ENCODE results near the gene UQCR10.

DNA sequence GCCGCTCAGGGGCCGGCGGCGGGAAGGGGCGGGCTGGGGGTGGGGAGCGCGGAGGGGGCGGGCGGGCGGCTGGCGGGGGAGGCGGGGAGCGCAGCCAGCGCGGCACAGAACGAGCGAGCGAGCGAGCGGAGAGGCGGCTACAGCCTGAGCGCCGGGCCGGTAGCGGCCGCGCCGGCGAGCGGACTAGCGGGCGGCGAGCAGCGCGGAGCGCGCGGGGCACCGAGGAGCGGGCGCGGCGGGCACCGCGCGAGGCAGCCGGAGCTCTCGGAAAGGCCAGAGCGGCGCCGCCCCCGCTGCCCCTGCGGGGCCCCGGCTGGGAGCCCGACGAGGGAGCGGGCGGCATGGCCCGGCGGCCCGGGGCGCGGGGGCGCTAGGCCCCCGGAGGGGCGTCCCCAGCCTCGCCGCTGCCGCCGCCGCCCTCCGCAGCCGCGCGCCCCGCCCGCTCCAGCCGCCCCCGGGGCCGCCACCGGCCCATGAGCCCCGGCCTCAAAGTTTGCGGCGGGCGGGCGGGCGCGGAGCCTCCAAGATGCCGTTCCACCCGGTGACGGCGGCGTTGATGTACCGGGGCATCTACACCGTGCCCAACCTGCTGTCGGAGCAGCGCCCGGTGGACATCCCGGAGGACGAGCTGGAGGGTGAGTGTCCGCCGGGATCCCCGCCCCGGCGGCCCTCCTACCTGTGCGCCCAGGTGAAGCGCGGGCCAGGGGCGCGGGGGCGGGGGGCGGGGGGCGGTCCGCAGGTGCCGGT is 47.1 kb upstream of the UQCR10 start, which contains the start of gene CABP7:
- TF ChIP-seq, protein P1, sequence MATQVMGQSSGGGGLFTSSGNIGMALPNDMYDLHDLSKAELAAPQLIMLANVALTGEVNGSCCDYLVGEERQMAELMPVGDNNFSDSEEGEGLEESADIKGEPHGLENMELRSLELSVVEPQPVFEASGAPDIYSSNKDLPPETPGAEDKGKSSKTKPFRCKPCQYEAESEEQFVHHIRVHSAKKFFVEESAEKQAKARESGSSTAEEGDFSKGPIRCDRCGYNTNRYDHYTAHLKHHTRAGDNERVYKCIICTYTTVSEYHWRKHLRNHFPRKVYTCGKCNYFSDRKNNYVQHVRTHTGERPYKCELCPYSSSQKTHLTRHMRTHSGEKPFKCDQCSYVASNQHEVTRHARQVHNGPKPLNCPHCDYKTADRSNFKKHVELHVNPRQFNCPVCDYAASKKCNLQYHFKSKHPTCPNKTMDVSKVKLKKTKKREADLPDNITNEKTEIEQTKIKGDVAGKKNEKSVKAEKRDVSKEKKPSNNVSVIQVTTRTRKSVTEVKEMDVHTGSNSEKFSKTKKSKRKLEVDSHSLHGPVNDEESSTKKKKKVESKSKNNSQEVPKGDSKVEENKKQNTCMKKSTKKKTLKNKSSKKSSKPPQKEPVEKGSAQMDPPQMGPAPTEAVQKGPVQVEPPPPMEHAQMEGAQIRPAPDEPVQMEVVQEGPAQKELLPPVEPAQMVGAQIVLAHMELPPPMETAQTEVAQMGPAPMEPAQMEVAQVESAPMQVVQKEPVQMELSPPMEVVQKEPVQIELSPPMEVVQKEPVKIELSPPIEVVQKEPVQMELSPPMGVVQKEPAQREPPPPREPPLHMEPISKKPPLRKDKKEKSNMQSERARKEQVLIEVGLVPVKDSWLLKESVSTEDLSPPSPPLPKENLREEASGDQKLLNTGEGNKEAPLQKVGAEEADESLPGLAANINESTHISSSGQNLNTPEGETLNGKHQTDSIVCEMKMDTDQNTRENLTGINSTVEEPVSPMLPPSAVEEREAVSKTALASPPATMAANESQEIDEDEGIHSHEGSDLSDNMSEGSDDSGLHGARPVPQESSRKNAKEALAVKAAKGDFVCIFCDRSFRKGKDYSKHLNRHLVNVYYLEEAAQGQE (tag by site-specific recombination; IDR thresholded peaks at IDR 0.05) = no peak
- TF ChIP-seq, protein P2, sequence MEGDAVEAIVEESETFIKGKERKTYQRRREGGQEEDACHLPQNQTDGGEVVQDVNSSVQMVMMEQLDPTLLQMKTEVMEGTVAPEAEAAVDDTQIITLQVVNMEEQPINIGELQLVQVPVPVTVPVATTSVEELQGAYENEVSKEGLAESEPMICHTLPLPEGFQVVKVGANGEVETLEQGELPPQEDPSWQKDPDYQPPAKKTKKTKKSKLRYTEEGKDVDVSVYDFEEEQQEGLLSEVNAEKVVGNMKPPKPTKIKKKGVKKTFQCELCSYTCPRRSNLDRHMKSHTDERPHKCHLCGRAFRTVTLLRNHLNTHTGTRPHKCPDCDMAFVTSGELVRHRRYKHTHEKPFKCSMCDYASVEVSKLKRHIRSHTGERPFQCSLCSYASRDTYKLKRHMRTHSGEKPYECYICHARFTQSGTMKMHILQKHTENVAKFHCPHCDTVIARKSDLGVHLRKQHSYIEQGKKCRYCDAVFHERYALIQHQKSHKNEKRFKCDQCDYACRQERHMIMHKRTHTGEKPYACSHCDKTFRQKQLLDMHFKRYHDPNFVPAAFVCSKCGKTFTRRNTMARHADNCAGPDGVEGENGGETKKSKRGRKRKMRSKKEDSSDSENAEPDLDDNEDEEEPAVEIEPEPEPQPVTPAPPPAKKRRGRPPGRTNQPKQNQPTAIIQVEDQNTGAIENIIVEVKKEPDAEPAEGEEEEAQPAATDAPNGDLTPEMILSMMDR (tag by site-specific recombination; IDR thresholded peaks at IDR 0.05) = no peak
- no peak for TF ChIP-seq ZBTB1 (tag by site-specific recombination; IDR thresholded peaks at IDR 0.05)
- TF ChIP-seq, protein P3, sequence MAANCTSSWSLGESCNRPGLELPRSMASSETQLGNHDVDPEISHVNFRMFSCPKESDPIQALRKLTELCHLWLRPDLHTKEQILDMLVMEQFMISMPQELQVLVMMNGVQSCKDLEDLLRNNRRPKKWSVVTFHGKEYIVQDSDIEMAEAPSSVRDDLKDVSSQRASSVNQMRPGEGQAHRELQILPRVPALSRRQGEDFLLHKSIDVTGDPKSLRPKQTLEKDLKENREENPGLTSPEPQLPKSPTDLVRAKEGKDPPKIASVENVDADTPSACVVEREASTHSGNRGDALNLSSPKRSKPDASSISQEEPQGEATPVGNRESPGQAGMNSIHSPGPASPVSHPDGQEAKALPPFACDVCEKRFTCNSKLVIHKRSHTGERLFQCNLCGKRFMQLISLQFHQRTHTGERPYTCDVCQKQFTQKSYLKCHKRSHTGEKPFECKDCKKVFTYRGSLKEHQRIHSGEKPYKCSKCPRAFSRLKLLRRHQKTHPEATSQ (tag by site-specific recombination; IDR thresholded peaks at IDR 0.05) = no peak
- TF ChIP-seq ZNF777 (tag by site-specific recombination; IDR thresholded peaks at IDR 0.05; ENCODE audit: borderline replicate concordance) = no peak
- no peak for TF ChIP-seq BCL11B (tag by site-specific recombination; IDR thresholded peaks at IDR 0.05; ENCODE audit: low read depth)
- no peak for TF ChIP-seq YY1 (tag by site-specific recombination; IDR thresholded peaks at IDR 0.05)
- TF ChIP-seq ZNF76 (tag by site-specific recombination; IDR thresholded peaks at IDR 0.05; ENCODE audit: borderline replicate concordance, low read depth) = no peak
- TF ChIP-seq PRDM10 (tag by site-specific recombination; IDR thresholded peaks at IDR 0.05) = no peak
- no peak for TF ChIP-seq TRIM28 (IDR thresholded peaks at IDR 0.05; ENCODE audit: borderline replicate concordance, low read length)

All from HEK293 (cell line).